GM18909 (cell line): ENCODE results near the gene CEP41.

Source experiments
- ATAC-seq: cut with Tn5 transposase; IDR thresholded peaks from one replicate; pipeline ENCODE4 v1.9.1; 2021; ENCODE audit warnings: mild to moderate bottlenecking; ENCODE audit not compliant: unreplicated experiment, poor library complexity

CEP41 gene

GRCh38 chr7:130394421-130395195 is 46.2 kb downstream of the CEP41 start:
- ATAC-seq, result peak; percentile 45

- ATAC-seq, result no peak
Measured at GRCh38 chr7:130393841-130394411, 46.9 kb downstream of the CEP41 start.

GRCh38 chr7:130393101-130393561 is 47.7 kb downstream of the CEP41 start:
- ATAC-seq, result no peak

- ATAC-seq, result no peak
Measured at GRCh38 chr7:130390486-130390885, 50.3 kb downstream of the CEP41 start.

DNA sequence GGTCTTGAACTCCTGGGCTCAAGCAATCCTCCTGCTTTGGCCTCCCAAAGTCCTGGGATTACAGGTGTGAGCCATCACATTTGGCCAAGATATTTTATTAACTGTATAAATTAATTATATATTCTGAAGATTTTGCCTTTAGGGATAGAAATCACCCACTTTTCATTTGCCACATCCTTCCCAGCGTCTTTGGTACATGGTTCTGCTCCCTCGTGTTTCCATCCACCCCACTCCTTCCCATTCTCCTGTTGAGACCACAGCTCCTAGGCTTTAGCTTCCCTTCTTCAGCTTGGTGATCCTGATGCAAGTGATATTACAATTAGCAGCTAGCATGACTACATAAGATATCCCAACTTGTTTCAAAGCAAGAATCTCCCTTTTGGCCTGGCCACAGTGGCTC is 52.1 kb downstream of the CEP41 start:
- ATAC-seq, result no peak

DNA sequence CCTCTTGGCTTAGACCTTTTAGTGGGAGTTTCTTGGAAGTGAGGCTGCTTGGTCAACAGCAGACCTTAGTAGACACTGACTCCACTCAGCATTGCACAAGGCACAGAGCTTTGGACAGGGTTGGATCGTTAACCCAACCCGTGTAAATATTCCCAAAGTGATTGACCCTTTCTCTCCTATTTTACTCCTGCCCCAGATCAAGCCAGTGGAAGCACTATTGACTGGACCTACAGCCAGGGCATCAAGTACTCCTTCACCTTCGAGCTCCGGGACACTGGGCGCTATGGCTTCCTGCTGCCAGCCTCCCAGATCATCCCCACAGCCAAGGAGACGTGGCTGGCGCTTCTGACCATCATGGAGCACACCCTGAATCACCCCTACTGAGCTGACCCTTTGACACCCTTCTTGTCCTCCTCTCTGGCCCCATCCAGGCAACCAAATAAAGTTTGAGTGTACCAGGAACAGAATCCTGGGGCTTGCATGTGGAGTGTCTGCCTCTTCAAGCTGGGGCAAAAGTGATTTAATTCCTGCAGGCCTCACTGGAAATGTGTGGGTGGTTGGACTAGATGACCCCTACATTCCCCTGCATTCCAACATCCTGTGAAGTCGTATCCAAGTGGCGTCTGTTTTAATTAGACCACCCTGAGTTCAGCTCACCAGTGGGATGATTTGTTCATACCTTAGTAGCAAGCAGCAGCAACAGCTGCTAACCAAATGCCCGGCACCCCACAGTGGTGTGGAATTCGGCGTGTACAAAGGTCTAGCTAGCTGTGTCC is 53.0 kb downstream of the CEP41 start:
- ATAC-seq, result no peak

DNA sequence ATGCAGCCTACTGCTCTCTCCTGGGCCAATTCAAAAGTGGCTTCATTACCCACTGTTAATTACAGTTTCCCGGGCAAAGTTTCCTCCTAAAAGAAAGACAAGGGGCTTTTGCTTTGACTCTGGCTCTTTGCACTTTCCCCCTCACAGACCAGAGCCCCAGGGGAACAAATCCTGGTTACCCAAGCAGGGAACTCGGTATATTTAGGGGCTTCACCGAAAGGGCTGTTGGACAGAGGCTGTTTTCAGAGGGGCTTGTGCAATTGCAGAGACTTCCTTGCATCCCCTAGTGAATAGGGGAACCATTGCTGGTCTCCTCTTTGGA is 53.5 kb downstream of the CEP41 start:
- ATAC-seq, result no peak

GRCh38 chr7:130386876-130387275 is 53.9 kb downstream of the CEP41 start:
- ATAC-seq, result no peak

DNA sequence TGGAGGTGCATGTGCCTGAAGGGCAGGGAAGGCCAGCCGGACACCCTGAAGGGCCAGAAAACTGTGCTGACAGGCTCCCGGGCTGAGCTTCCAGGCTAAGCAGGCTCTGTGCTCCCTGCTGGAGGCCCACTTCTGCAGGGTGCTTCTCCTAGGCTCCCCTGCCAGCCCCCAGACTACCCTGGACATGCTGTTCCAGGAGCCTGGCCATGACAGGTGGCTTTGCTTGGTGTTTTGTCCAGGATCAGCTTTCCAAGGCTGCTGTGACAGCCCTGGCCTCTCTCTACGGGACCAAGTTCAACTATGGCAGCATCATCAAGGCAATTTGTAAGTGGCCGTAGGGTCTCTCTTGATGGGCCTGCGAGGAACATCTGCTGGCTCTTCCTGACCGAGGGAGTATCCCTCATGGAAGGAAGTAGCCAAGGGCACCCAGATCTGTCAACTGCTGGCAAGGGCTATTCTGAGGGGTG is 55.2 kb downstream of the CEP41 start:
- ATAC-seq, result no peak

DNA sequence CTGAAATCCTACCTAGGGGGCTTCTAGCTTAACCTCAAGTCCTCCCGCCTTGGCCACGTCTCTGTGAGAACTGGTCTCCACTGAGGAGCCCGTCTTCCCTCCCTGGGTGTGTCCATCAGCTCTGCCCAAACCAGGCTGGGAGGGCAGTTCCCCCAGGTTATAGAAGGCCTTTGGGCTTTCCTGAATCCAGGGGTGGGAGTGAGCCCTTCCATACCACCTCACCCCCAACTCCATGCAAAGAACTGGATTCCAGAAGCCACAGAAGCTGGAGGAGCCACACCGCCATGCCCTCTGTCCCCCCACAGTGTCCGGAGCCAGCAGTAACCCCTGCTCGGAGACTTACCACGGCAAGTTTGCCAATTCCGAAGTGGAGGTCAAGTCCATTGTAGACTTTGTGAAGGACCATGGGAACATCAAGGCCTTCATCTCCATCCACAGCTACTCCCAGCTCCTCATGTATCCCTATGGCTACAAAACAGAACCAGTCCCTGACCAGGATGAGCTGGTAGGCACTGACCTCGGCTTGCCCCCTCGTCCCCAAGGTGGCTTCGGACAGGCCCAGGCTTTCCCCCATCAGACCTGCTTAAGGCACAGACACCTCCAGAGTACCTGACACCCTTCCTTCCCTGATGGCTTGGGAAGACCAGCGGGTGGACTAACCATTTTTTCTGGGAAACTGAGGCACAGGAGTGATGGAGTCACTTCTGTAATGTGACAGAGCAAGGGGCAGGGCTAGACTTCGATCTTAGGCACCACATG is 55.8 kb downstream of the CEP41 start:
- ATAC-seq, result no peak

GRCh38 chr7:130384371-130384801 is 56.4 kb downstream of the CEP41 start:
- ATAC-seq, result no peak

GRCh38 chr7:130383187-130383980 is 57.4 kb downstream of the CEP41 start:
- ATAC-seq, result no peak

- ATAC-seq, result no peak
Measured at GRCh38 chr7:130381468-130382312, 59.1 kb downstream of the CEP41 start.

GRCh38 chr7:130380861-130381455 is 59.9 kb downstream of the CEP41 start:
- no peak for ATAC-seq

DNA sequence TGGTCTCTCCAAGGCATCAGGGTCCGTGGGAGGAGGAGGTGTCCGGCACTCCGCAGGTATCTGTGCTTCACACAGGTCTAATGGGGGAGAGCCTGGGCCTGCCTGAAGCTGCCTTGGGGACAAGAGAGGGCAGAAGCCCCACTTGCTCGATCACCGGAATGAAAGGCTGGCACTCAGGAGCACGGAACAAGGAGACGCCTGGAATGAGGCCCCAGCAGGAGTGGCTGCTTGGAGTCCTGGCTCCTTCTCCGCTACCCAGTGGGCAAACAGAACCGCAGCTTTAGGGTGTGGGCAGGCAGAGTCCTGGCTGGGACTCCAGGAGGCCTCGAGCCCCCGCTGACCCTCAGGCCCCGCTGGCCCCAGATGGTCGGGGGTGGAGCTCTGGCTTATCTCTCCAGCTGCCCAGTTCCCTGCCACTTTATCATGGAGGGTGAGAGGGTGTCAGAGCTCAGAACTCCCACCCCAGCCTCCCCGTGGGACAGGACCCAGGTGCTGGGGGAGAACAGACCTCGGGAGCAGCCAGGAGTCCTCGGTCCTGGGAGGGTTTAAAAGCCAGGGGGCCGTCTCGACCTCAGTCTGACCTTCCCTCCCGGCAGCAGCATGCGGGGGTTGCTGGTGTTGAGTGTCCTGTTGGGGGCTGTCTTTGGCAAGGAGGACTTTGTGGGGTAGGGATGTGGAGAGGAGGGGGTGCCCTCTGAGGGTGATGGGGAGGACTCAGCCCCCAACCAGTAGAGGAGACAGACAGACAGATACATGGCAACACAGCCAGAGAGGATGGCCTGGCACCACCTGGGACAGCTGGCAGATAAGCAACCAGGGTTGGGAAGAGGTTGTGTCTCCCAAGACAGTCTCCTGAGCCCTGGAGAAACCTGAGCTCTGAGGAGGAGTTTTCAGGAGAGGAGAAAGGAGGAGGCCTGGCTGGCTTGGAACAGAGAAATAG is 60.6 kb downstream of the CEP41 start, which contains the start of gene CPA1:
Gene CPA1 (plus strand): TSS at position 574 of the 940 bp plus-strand sequence. CDS start 27 bp downstream, at position 601.
- ATAC-seq, result no peak

DNA sequence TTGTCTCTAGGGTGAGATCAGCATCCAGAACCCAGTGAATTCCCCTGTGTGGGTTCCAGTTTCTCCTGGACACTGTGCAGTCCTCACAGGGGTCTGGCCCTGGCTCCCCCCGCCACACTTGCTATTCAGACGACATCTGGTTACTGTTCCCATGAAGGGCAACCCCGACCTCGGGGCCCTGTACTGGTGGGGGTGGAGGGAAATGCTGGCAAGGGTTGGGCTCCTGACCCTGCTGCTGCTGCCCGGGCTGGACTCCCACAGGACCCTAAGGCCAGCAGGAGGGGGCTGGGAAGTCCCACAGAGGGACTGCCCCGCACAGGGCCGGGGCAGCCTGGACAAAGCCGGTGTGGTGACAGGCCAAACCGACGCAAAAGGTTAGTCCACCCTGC is 61.3 kb downstream of the CEP41 start:
- no peak for ATAC-seq

- ATAC-seq, result no peak
Measured at GRCh38 chr7:130379019-130379418, 61.8 kb downstream of the CEP41 start.
